Keratinocyte (primary cell): ENCODE data around the gene HS3ST6.
"Not testable (repeated sequence)": the region's sequence is repeated elsewhere in the genome, so short reads cannot be mapped to it uniquely, and the experiment has no call there.

Experiments used
- CTCF ChIP-seq, 3 experiments: IDR thresholded peaks in 1 of 3; conservative IDR thresholded peaks in 1 of 3; optimal IDR thresholded peaks in 1 of 3; 2 replicates in 2 of 3; 3 replicates in 1 of 3; pipeline versions ENCODE3 to v1.5.1; 2011; ENCODE audit warnings: low read length in 3 of 3, mild to moderate bottlenecking in 3 of 3, moderate library complexity in 2 of 3, control low read depth in 1 of 3, inconsistent platforms in 1 of 3; ENCODE audit not compliant: insufficient read depth in 2 of 3; ENCODE audit errors: extremely low read depth in 1 of 3
- EZH2 ChIP-seq: IDR thresholded peaks from one replicate; pipeline ENCODE4 v1.6.1; 2012; ENCODE audit warnings: inconsistent platforms, mild to moderate bottlenecking, low read length, moderate library complexity

GRCh38 chr16:1881172-1881571 lies 37.0 kb downstream of the HS3ST6 start:
- not testable (repeated sequence) for TF ChIP-seq CTCF (optimal IDR thresholded peaks at IDR 0.05 in 1 of 3, IDR thresholded peaks at IDR 0.05 in 1 of 3, conservative IDR thresholded peaks at IDR 0.05 in 1 of 3; ENCODE audit: extremely low read depth in 1 of 3, insufficient read depth in 2 of 3, low read length in 3 of 3); EZH2
